HG02571 (cell line): ENCODE data around the gene PAM16.
"Not testable (repeated sequence)": the region's sequence is repeated elsewhere in the genome, so short reads cannot be mapped to it uniquely, and the experiment has no call there.

Experiments used
- ATAC-seq: cut with Tn5 transposase; IDR thresholded peaks from one replicate; pipeline ENCODE4 v1.9.1; 2021; ENCODE audit warnings: mild to moderate bottlenecking, moderate library complexity; ENCODE audit not compliant: unreplicated experiment

PAM16 gene

DNA sequence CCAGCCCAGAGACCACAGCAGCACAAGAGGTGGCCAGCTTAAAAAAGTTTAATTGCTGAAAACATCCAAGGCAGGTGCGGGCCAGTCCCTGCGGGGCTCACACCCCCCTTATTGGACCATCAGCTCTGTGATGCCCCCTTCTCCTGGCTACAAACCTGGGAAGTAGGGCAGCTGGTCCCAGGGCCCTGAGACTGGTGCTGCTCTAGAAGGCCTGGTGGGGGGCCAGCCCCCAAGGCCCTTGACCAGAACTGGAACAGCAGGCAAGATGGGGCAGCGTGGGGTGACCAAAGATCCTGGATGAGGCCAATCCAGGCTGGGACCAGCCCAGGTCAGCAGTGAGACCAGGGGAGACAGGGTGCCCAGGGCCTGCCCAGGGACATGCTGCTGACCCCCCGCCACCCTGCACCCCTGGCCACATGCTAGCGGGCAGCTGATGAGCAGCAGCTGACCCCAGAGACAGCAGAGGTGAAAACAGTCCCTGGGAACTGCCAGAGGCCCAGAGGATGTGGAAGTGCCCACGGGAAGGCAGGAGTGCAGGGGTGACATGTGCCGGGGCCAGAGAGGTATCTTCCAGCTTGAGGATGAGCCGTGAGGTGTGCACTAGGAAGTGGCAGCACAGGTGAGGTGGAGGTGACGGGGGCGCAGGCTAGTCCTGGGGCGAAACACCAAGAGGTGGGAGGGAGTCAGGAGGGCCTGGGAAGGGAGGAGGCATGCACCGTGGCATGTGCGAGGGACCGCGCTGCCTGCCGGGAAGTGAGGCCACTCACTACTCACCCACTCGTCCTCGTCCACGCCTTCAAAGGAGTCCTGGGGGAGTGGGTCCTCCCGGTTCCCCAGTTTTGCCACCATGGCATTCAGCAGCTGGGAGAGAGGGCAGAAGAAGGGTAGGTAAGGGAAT lies 3.6 kb upstream of the PAM16 start:
- no peak for ATAC-seq

DNA sequence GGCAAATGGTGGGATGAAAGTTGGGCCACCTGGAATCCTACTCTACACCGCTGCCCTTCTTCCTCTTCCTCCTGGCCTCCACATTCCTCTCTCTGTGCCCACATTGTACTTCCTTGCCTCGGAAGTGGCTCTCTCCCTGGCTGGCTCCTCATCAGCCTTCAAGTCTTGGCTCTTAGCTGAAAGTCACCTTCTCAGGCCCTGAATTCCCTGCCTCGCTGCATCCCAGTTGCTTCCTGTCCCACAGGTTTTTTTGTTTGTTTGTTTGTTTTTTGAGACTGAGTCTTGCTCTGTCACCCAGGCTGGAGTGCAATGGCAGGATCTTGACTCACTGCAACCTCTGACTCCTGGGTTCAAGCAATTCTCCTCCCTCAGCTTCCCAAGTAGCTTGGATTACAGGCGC lies 2.6 kb upstream of the PAM16 start:
- ATAC-seq, result no peak

DNA sequence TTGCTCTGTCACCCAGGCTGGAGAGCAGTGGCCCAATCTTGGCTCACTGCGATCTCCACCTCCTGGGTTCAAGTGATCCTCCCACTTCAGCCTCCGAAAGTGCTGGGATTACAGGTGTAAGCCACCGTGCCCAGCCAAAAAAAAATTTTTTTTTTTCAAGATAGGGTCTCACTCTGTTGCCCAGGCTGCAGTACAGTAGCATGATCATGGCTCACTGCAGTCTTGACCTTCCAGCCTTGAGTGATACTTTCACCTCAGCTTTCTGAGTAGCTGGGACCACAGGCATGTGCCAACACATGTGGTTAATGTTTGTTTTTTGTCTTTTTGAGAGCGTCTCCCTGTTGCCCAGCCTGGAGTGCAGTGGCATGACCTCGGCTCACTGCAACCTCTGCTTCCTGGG lies 1.7 kb upstream of the PAM16 start:
- no peak for ATAC-seq

DNA sequence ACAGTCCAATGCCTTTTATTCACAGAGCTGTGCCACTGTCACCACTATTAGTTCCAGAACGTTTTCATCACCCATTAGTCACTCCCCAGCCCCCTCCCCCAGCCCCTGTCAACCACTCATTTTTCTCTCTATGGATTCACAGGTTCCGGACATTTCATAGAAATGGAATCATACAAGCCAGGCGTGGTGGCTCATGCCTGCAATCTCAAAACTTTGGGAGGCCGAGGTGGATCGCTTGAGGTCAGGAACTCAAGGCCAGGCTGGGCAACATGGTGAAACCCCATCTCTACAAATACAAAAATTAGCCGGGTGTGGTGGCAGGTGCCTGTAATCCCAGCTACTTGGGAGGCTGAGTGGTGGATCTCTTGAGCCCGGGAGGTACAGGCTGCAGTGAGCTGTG lies 759 bp upstream of the PAM16 start:
- ATAC-seq, result no peak

DNA sequence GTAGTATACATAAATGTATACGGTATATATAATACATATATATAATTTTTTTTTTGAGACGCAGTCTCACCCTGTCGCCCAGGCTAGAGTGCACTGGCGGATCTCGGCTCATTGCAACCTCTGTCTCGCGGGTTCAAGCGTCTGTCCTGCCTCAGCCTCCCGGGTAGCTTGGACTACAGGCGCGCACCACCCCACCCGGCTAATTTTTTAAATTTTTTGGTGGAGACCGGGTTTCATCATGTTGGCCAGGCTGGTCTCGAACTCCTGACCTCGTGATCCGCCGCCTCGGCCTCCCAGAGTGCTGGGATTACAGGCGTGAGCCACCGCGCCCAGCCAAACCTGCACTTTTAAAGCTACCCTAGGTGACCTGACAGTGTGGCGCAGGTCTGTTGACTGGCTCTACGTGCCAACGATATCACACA lies 745 bp downstream of the PAM16 start:
- ATAC-seq, result peak; percentile 12

DNA sequence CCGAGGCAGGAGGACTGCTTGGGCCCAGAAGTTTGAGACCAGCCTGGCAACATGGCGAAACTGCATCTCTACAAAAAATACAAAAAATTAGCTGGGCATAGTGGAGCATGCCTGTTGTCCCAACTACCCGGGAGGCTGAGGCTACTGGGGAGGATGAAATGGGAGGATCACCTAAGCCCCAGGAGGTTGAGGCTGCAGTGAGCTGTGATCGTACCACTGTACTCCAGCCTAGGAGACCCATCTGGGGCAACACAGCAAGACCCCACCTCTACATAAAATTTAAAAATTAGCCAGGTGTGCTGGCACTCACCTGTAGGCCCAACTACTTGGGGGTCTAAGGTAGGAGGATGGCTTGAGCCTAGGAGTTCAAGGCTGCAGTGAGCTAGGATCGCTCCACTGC lies 1.8 kb downstream of the PAM16 start:
- no peak for ATAC-seq

DNA sequence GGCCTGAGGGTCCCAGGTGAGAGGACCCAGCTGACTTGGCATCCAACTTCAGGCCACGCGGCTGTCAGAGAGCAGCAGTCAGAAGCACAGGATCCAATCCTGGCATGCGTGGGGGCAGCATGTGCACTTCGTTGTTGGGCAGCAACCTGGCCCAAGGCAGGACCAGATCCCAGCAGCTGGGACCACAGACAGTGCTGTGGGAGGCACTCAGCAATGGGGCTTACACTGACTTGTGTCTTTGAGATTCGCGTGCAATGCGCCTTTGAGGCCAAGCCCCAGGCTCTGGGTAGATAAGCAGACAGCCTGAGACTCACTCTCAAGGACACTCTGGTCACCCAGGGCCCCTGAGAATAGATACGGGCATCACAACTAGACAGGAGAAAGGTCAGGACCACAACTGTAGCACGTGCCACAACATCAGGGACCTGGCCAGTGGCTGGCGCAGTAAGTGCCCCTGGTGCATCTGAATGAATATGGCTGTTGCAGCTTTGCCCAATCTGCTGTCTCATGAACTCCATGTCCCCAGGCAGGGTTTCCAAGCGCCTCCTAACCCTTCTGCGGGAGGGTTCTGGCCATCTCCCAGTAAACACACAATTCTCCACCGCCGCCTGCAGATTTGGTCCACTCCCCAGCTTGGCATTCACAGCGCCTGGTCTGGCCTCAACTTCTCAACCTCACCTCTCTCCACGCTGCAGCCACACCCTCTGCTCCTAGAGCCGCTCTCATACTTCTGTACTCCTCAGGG lies 3.2 kb downstream of the PAM16 start:
- ATAC-seq, result no peak

DNA sequence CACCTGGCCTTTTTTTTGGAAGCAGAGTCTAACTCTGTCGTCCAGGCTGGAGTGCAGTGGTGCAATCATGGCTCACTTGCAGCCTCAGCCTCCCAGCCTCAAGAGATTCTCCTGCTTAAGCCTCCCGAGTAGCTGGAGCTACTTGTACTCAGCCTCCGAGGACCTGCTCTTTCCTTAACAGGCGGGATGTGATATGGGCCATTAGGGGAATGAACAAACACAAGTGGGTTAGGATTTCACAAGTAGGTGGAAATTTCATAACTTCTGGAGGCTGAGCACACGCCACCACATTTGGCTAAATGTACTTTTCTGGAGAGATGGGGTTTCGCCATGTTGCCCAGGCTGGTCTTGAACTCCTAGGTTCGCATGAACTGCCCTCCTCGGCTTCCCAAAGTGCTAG lies 4.1 kb downstream of the PAM16 start:
- ATAC-seq, result no peak

DNA sequence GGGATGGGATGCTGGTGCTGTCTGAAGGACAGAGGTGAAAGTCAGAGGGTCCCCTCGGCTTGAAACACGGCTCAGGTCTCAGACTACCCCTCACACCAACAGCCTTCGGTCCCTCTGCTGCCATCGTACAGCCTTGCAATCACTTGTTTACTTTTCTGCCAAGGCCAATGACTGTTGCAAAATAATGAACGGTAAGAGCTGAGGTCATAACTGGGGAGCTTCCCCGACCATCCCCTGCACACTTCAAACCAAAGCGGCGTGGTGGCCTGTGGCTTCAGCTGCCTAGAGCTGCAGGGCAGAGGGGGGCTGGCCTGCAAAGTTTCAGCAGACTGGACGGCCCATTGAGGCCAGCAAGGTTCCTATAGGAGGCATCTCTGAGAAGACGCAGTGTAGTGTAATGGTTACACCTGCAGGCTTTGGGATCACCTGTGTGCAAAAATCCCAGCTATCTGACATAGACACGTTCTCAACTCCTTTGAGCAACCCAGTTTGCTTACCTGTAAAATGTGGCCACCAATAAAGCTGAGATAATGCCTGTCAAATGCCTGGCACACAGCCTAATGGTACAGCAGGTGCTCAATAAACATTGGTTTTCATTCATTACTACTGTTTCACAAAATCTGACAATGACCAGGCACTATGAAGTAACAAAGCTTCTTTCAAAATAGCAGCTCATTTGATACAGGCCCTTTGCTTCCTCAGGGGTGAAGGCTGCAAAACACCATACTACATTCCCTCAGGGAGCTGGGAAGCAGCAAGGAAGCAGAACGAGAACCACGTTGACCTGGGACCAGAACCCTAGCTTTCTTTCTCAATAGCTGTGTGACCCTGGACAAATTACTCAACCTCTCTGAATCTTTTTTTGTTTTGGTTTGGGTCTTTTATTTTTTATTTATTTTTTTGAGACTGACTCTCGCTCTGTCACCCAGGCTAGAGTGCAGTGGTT lies 5.0 kb downstream of the PAM16 start:
- no peak for ATAC-seq

DNA sequence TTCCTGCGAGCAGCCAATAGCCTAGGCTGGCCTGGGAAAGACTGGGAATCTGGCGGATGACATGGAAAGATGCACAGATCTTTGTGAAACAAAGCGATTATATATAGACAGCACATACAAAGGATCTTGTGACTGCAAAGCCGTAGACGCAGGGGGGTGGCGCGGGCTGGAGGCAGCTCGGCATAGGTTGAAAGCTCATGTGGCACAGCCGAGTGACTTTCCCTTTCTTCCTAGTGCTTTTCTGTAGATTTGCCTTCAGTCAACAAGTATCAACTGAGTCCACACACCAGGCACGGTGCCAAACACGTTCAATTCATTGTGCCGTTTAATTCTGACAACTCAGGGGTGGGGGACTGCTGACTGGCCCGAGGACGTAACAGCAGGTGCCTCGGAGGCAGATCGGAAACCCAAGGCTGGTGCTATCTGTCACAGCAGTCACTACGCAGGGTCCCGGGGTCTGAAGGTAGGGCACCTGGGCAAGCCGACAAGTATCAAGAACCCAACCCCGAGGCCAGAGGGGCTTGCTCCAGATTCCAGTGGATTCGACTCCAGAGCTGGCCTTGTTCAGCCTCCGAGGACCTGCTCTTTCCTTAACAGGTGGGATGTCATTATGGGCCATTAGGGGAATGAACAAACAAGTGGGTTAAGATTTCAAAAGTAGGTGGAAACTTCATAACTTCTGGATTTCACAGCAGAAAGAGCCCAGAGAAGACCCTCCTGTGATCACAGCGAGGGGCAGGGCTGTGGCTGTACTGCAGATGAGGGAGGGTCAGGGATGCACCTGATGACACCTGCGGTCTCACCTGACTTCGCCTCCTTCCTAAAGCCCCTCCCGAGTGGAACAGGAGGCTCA lies 5.9 kb downstream of the PAM16 start:
- ATAC-seq, result no peak

DNA sequence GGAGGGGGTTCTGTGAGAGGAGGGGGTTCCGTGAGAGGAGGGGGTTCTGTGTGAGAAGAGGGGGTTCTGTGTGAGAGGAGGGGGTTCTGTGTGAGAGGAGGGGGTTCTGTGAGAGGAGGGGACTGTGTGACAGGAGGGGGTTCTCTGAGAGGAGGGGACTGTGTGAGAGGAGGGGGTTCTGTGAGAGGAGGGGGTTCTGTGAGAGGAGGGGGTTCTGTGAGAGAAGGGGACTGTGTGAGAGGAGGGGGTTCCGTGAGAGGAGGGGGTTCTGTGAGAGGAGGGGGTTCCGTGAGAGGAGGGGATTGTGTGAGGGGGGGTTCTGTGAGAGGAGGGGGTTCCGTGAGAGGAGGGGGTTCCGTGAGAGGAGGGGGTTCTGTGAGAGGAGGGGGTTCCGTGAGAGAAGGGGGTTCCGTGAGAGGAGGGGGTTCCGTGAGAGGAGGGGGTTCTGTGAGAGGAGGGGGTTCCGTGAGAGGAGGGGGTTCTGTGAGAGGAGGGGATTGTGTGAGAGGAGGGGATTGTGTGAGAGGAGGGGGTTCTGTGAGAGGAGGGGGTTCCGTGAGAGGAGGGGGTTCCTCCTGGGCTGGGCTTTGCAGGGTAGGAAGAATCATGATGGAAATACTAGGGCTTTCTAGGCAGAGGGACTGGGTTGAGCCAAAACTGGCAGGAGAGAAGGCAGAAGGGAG lies 6.7 kb downstream of the PAM16 start:
- not testable (repeated sequence) for ATAC-seq

DNA sequence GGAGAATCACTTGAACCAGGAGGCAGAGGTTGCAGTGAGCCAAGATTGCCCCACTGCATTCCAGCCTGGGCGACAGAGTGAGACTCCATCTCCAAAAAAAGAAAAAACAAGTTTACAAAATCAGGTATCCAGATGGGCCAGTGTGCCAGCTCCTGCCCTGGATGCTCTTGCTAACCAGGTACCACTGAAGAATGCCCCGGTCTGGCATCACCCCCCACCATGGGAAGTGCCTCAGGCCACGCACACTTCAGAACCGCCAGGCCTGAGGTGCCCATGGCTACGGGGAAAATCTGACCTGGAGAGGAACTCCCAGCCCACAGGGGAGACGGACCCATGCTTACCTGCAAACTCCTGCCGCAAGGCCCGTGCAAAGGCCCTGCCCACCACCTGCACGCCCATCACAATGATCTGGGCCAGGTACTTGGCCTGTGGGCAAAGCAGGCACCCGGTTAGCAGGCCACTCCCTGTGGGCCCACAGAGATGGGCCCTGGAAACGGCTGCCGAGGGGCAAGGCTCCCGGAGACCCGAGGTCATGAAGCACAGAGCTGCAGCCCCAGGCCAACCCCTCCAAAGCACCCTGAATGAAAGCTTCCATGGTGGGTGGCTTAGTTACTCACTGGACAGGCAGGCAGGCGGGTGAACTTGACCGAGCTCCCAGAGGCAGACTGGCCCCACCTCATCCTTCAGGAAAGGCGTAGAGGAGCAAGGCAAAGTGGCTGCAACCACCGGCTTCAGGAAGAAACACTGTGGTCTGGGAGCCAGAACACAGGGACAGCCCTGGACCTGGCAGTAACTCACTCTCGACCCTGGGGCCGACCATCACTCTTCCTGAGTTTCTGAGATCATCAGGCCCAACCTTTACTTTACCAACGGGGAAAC lies 8.0 kb downstream of the PAM16 start:
- ATAC-seq, result no peak

DNA sequence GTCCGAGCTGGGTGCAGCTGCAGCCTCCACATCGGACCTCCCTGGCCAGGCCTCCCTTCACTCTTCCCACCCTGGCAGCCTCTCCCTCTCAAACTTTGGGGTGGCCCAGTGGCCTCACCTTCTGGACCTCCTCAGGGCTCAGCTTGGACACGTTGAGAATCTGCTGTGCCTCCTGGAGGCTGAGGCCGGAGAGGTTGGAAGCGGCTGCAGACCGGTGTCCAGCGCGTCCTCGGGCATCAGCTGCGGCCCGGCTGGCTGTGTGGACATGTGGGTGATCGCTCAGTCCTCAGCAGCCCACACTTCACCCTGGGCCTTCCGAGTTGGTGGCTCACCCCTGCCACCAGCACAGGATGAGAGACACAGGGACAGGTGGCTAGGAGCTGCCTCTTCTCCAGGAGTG lies 9.9 kb downstream of the PAM16 start:
- ATAC-seq, result no peak

DNA sequence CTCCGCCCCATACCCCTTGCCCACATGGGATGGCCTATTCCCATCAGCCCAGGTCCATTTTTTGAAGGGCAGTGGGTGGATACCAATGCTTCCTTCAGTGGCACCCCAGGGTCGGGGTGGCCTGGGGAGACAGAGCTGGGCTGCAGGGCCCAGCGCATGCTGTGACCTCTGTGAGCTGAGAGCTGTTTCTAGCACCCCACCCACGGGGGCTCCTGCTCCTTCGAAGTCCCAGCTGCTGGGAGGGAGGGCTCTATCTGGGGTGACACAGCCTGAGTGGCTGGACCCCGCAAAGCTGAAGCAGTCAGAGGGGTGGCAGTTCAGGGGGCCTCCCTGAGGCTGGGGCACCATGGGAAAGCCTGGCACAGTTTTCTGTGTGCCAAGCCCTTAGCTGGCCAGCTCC lies 10.7 kb downstream of the PAM16 start:
- no peak for ATAC-seq

DNA sequence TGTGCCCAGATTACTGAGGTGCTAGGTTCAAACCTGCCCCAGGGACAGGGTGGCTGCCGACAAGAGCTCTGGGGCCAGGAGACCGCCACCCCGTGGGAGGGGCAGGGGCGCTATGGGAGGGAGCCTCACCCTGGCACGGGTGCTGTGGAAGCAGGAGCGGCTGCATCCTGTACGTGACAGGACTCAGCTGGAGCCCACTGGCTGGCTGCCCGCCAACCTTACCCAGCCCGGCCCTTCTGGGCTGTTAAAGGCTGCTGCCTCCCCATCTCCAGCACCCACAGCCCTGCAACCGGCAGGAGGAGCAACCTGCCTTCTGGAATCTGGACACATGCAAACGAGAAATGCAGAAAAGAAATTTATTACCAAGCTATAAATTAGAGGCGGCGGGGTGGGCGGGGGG lies 11.2 kb downstream of the PAM16 start:
- ATAC-seq, result no peak

DNA sequence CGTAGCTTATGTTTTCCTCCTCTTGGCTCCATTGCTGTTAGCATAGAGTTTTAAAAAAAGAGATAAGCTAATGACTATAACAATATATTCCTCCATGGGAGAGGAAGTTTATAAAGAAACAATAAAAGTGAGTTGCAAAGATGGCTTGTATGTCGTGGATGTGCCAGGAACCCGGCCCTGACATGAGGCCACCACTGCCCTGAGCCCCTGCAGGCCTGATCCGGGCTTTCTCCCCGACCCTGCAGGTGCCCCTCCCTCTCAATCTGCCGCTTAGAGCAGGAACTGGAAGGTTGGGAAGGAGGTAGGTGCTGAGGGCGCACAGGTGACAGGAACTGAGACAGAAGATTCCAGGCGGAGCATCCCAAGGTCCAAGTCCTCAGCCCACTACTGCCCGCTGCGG lies 11.7 kb downstream of the PAM16 start:
- ATAC-seq, result no peak

DNA sequence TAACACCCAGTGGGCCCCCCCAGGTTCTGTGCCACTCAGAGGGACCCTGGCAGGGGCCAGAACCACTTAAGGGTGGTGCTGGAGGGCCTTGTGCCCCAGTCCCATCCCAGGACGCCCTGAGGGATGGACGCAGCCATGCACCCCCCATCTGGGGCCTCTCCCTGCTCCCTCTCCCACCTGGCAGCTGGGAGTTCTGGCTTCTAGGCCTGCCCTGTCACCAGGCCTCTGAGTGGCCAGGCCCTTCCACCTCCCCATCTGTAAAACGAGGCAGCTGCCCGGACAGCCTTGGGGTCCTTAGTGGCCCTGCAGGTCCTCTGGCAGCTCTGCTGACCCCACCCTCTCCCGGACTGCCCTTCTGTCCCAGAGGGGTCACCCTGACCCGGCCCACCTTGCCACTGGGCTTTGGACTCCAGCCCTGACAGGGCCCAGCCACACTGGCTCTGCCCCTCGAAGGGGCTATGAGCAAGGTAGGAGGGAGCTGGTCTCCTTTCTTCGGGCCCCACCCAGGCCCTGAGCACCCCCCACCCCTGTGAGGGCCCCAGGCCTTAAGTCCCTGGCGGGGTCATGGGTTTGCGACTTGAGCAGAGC lies 12.3 kb downstream of the PAM16 start:
- no peak for ATAC-seq

DNA sequence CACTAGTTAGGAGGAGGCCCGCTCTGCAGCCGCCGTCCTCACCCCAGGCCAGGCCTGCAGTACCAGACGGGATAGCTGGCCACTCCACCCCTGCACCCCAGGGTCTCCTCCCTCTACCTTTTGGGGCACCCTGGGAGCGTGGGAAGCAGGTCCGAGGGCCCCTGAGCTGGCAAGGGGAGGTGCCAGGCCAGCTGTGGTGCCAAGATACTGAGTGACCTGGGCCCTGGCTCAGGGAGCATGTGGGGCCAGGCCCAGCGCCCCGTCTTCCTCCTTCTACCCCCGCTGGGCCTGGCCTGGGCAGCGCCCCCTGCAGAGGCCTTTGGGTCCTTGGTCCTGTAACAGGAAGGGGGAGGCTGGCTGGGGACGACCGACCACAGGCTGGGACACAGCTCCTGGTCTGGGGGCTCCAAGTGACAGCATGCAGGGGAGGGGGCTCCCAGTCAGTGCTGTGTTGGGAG lies 13.0 kb downstream of the PAM16 start:
- ATAC-seq, result no peak
